ENCODE results near the gene PRSS1. TPM values are rescaled to one million over a fixed set of nuclear protein-coding genes. Genes with fewer than 3 reads are reported as not detected.
"Not testable (repeated sequence)": the region's sequence is repeated elsewhere in the genome, so short reads cannot be mapped to it uniquely, and the experiment has no call there.

Gene PRSS1
- total RNA-seq (not detected in 2 replicates), polyA plus RNA-seq (not detected in 2 replicates)

DNA sequence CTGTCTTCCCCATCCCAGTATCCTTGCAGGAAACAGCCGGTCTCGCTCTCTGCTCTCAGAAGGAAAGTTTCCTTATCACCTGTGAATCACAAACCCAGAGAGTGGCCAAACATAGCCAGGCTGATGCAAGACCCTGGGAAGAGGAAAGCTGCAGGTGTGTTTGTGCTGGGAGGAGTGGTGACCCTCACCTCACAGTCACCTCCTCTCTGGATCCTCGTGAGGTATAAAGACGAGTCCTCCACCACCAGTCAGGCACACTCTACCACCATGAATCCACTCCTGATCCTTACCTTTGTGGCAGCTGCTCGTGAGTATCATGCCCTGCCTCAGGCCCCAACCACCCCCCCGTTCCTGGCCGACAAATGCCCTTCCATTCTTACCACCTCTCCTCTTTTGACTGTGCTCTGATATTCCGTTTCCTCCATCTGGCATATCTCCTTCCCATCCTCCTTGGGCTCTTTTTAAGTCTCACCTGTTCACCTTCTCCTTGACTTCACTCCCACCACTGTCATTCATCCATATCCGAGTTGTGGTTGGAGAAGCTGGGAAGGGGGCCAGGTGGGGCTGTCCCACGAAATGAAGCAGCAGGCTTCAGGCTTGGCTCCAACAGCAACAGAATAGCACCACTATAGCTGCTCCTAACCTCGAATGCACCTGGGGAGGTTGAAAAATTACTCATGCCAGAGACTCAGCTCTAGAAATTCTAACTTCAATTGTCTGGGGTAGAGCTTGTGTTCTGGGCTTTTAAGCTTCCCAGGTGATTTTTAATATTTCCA, at the start of gene PRSS1:
TSS of gene PRSS1 (plus strand) at position 255 of the 776 bp plus-strand sequence. CDS start at position 268, 13 bp downstream.
- no peak for DNase-seq (ENCODE audit: low read depth in 1 of 2, low spot score in 1 of 2)

DNA sequence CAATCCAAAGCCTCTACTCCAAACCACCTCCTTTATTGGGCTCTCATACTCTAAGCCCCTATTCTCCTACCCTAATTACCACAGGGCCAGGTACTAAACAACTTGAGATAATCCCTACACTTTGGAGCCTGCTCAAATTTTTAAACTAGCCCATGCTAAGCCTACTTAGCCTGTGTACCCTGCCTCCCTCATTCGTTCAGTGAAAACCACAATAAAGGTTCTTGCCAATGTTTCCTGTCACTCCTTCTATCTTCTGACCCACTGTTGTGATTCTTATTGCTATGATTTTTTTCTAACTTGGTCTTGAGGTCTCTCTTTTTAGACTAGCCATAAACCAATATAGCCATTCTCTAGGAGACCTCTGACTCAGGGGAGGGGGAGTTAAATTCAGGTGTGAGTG, 48.3 kb upstream of the PRSS1 start:
- not testable (repeated sequence) for H3K27me3 ChIP-seq; DNase-seq (ENCODE audit: low read depth in 1 of 2, low spot score in 1 of 2); H3K4me1 ChIP-seq (ENCODE audit: low read depth); H3K4me3 ChIP-seq; H3K9me3 ChIP-seq (ENCODE audit: low read depth); H3K36me3 ChIP-seq; H3K27ac ChIP-seq

More for the DNA sequence above, at the start of gene PRSS1:
- H3K4me1 ChIP-seq (ENCODE audit: low read depth): no peaks in the 10 kb centered on the region
- no peak within 1 kb of the TSS for H3K27ac ChIP-seq
- TF ChIP-seq, protein P1, sequence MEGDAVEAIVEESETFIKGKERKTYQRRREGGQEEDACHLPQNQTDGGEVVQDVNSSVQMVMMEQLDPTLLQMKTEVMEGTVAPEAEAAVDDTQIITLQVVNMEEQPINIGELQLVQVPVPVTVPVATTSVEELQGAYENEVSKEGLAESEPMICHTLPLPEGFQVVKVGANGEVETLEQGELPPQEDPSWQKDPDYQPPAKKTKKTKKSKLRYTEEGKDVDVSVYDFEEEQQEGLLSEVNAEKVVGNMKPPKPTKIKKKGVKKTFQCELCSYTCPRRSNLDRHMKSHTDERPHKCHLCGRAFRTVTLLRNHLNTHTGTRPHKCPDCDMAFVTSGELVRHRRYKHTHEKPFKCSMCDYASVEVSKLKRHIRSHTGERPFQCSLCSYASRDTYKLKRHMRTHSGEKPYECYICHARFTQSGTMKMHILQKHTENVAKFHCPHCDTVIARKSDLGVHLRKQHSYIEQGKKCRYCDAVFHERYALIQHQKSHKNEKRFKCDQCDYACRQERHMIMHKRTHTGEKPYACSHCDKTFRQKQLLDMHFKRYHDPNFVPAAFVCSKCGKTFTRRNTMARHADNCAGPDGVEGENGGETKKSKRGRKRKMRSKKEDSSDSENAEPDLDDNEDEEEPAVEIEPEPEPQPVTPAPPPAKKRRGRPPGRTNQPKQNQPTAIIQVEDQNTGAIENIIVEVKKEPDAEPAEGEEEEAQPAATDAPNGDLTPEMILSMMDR (IDR thresholded peaks at IDR 0.05; ENCODE audit: low read depth, low read length): no peak
- no peaks in the 10 kb centered on the region for H3K27me3 ChIP-seq
- no peak within 1 kb of the TSS for H3K4me3 ChIP-seq
- no peaks in the 10 kb centered on the region for H3K9me3 ChIP-seq (ENCODE audit: low read depth)
- H3K36me3 ChIP-seq: no peaks in the 10 kb centered on the region

DNA sequence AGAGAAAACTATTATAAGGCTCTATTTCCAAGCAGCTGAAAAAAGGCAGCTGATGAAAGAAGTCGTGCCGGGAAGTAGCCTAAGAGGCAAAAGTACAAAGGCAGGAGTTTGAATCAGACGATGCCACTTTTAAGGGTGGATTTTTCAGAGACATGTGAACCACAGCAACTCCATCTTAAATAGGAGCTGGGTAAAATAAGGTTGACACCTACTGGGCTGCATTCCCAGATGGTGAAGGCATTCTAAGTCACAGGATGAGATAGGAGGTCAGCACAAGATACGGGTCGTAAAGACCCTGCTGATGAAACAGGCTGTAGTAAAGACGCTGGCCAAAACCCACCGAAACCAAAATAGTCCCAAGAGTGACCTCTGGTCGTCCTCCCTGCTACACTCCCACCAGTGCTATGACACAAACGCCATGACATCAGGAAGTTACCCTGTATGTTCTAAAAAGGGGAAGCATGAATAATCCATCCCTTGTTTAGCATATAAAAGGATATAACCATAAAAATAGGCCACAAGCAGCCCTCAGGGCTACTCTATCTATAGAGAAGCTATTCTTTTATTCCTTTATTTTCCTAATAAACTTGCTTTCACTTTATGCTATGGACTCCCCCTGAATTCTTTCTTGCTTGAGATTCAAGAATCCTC, 45.5 kb upstream of the PRSS1 start:
- Histone ChIP-seq H3K36me3 (no peaks in the 10 kb centered on the region), H3K4me3 (no peak overlapping the region), H3K9me3 (ENCODE audit: low read depth) (no peaks in the 10 kb centered on the region), H3K27ac (no peak overlapping the region), H3K27me3 (no peaks in the 10 kb centered on the region), H3K4me1 (ENCODE audit: low read depth) (no peaks in the 10 kb centered on the region)
- DNase-seq (ENCODE audit: low read depth in 1 of 2, low spot score in 1 of 2): no peak
- TF ChIP-seq, protein P1 (IDR thresholded peaks at IDR 0.05; ENCODE audit: low read depth, low read length): no peak

DNA sequence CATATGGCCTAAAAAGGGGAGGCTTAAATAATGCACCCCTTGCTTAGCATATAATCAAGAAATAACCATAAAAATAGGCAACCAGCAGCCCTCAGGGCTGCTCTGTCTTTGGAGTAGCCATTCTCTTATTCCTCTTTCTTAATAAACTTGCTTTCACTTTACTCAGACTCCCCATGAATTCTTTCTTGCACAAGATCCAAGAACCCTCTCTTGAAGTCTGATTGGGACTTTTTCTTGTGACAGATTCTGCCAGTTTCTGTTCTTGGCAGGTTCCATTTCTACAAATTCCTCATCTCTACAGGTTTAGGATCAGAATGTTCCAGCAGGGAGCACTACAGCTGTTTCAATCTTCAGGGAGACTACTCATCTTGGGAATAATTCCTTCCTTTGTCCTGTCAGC, 40.5 kb upstream of the PRSS1 start:
- not testable (repeated sequence) for H3K4me1 ChIP-seq (ENCODE audit: low read depth); H3K36me3 ChIP-seq; H3K4me3 ChIP-seq

DNA sequence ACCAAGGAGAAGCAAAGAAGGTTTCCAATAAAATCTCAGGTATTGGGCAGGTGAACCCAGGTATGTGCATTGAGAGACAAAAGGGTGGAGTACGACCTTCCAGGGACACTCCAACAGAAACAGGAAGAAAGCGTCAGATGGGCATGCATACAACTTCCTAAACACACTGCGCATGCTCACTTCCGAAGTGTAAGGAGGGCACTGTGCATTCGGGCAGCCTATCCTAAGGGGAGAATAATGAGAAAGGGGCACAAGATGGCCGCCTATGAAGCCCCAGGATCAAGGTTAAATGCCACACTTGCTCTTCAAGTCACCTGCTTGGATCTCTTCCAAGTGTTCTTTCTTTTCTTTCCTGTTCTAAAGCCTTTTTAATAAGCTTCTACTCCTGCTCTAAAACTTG, 39.4 kb upstream of the PRSS1 start:
- no peak overlapping the region for H3K27ac ChIP-seq
- H3K9me3 ChIP-seq (ENCODE audit: low read depth): no peaks in the 10 kb centered on the region
- H3K4me1 ChIP-seq (ENCODE audit: low read depth): no peaks in the 10 kb centered on the region
- TF ChIP-seq, protein P1 (IDR thresholded peaks at IDR 0.05; ENCODE audit: low read depth, low read length): no peak
- H3K27me3 ChIP-seq: no peaks in the 10 kb centered on the region
- no peaks in the 10 kb centered on the region for H3K36me3 ChIP-seq
- H3K4me3 ChIP-seq: no peak overlapping the region
- DNase-seq (ENCODE audit: low read depth in 1 of 2, low spot score in 1 of 2): no peak

More for the DNA sequence above, 40.5 kb upstream of the PRSS1 start:
- not testable (repeated sequence) for H3K9me3 ChIP-seq (ENCODE audit: low read depth); H3K27me3 ChIP-seq; H3K27ac ChIP-seq; DNase-seq (ENCODE audit: low read depth in 1 of 2, low spot score in 1 of 2)

DNA sequence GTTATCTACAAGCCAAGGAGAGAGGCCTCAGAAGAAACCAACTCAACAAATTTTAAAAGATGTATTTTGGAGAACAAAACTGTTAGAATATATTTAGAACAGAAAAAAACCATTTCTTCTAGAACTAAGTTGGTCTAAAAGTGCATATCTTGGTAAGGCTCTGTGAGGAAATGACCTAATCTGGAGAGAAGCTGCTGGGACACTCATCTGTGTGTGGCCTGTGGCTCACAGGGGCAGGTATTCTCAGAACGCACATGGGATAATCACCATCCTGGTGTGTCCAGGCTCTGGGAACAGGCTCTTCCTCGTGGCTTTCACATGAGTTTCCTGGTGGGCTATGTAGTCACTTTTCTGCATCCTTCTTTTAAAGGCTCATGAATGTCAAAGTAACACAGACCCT, 38.1 kb upstream of the PRSS1 start:
- H3K4me3 ChIP-seq: no peak overlapping the region
- TF ChIP-seq, protein P1 (IDR thresholded peaks at IDR 0.05; ENCODE audit: low read depth, low read length): no peak
- no peaks in the 10 kb centered on the region for H3K27me3 ChIP-seq
- H3K4me1 ChIP-seq (ENCODE audit: low read depth): no peaks in the 10 kb centered on the region
- H3K36me3 ChIP-seq: no peaks in the 10 kb centered on the region
- no peak overlapping the region for H3K27ac ChIP-seq
- no peaks in the 10 kb centered on the region for H3K9me3 ChIP-seq (ENCODE audit: low read depth)
- DNase-seq (ENCODE audit: low read depth in 1 of 2, low spot score in 1 of 2): no peak

Measured in cardiac muscle cell (in vitro differentiated cells and primary cell).